ENCODE results near the gene LTK. TPM values are rescaled to one million over a fixed set of nuclear protein-coding genes. Genes with fewer than 3 reads are reported as not detected.

Gene LTK
- total RNA-seq, 1 experiment from 2014 or later: 9.2 TPM

DNA sequence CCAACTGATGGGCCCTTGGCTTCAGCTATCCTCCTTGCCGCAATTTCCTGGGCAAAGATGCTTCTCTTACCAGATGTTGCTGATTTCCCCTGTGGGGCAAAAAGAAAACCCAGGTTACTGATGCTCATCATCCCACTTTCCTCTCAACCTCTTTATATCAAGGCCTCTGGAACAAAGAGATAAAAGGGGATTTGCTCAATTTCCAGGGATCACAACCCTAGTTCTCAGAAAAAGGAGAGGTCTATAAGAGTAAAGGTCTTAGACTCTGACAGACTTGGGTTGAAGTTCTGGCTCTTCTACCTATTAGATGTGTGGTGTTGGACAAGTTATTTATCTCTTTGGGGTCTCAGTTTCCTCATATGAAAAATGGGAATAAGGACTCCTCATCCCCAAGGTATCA is 21.9 kb upstream of the LTK start:
- CTCF ChIA-PET: no interaction called here
- intact Hi-C loops (cut with micrococcal nuclease): no loop called here
- no TSS peak for BruUV-seq (replicated peaks)

GRCh38 chr15:41530363-41530956 is 16.8 kb upstream of the LTK start:
- BruUV-seq (replicated peaks): no TSS peak
- CTCF ChIA-PET: no interaction called here
- no peak for TF ChIP-seq JUND (IDR thresholded peaks at IDR 0.05)
- TF ChIP-seq, protein P1, sequence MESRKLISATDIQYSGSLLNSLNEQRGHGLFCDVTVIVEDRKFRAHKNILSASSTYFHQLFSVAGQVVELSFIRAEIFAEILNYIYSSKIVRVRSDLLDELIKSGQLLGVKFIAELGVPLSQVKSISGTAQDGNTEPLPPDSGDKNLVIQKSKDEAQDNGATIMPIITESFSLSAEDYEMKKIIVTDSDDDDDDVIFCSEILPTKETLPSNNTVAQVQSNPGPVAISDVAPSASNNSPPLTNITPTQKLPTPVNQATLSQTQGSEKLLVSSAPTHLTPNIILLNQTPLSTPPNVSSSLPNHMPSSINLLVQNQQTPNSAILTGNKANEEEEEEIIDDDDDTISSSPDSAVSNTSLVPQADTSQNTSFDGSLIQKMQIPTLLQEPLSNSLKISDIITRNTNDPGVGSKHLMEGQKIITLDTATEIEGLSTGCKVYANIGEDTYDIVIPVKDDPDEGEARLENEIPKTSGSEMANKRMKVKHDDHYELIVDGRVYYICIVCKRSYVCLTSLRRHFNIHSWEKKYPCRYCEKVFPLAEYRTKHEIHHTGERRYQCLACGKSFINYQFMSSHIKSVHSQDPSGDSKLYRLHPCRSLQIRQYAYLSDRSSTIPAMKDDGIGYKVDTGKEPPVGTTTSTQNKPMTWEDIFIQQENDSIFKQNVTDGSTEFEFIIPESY (IDR thresholded peaks at IDR 0.05; ENCODE audit: extremely low read depth, insufficient replicate concordance, low read length): no peak
- no peak for TF ChIP-seq YY1 (IDR thresholded peaks at IDR 0.05; ENCODE audit: extremely low read depth, insufficient replicate concordance, low read depth, low read length)
- no peak for TF ChIP-seq MAX (IDR thresholded peaks at IDR 0.05)
- no peak for TF ChIP-seq POLR2A (IDR thresholded peaks at IDR 0.05; ENCODE audit: borderline replicate concordance, extremely low read depth, insufficient read depth, insufficient read length)
- TF ChIP-seq RAD21 (IDR thresholded peaks at IDR 0.05; ENCODE audit: low read depth): no peak
- no peak for TF ChIP-seq ZFX (IDR thresholded peaks at IDR 0.05)
- TF ChIP-seq EGR1 (IDR thresholded peaks at IDR 0.05; ENCODE audit: low read depth): no peak
- TF ChIP-seq, protein P2, sequence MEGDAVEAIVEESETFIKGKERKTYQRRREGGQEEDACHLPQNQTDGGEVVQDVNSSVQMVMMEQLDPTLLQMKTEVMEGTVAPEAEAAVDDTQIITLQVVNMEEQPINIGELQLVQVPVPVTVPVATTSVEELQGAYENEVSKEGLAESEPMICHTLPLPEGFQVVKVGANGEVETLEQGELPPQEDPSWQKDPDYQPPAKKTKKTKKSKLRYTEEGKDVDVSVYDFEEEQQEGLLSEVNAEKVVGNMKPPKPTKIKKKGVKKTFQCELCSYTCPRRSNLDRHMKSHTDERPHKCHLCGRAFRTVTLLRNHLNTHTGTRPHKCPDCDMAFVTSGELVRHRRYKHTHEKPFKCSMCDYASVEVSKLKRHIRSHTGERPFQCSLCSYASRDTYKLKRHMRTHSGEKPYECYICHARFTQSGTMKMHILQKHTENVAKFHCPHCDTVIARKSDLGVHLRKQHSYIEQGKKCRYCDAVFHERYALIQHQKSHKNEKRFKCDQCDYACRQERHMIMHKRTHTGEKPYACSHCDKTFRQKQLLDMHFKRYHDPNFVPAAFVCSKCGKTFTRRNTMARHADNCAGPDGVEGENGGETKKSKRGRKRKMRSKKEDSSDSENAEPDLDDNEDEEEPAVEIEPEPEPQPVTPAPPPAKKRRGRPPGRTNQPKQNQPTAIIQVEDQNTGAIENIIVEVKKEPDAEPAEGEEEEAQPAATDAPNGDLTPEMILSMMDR (IDR thresholded peaks at IDR 0.05 in 2 of 3, conservative IDR thresholded peaks at IDR 0.05 in 1 of 3; ENCODE audit: borderline replicate concordance in 1 of 3, insufficient read depth in 1 of 3, low read depth in 2 of 3, low read length in 2 of 3): no peak

More for the DNA sequence above, 21.9 kb upstream of the LTK start:
- ChIA-PET POLR2A (no interaction called here), RAD21 (ENCODE audit: low non-redundant PET in 1 of 2, low total read pairs in 2 of 2, uncharacterized antibody in 2 of 2, unreplicated experiment in 2 of 2) (no interaction called here)
- Histone ChIP-seq H3K36me3 (ENCODE audit: control insufficient read depth in 1 of 2, insufficient read depth in 2 of 2, low read length in 2 of 2) (peaks cover 17 to 25% of the 10 kb centered on the region in 2 experiments; a peak in 3 of 4 replicates), H3K9me3 (ENCODE audit: control insufficient read depth in 1 of 2, insufficient read depth in 1 of 2, low read depth in 1 of 2, low read length in 2 of 2) (no peaks in the 10 kb centered on the region), H3K27me3 (ENCODE audit: insufficient read depth, low read length) (no peaks in the 10 kb centered on the region), H4K20me1 (ENCODE audit: insufficient read depth) (no peaks in the 10 kb centered on the region), H2AFZ (ENCODE audit: low read depth, low read length, poor library complexity, severe bottlenecking) (no peak overlapping the region), H3K4me3 (replicated peaks in 1 of 2; ENCODE audit: low read depth in 1 of 2, low read length in 2 of 2) (no peak overlapping the region), H3K4me2 (ENCODE audit: low read length) (no peak overlapping the region), H3K79me2 (ENCODE audit: insufficient read depth, low read length) (no peaks in the 10 kb centered on the region), H3K9me2 (ENCODE audit: insufficient read depth) (no peaks in the 10 kb centered on the region), H3K27ac (ENCODE audit: low read depth, low read length) (no peak overlapping the region), H3K9ac (ENCODE audit: low read length) (no peak overlapping the region), H3K4me1 (ENCODE audit: control insufficient read depth in 1 of 2, insufficient read depth in 2 of 2, low read length in 2 of 2) (no peaks in the 10 kb centered on the region)
- DNase-seq (ENCODE audit: low read depth, low spot score) (no peak), ATAC-seq (no peak)
- no peak for TF ChIP-seq RAD21 (IDR thresholded peaks at IDR 0.05; ENCODE audit: low read depth)
- no peak for TF ChIP-seq FOSL1 (IDR thresholded peaks at IDR 0.05; ENCODE audit: low read depth)
- TF ChIP-seq SRF (IDR thresholded peaks at IDR 0.05; ENCODE audit: low read depth): no peak
- no peak for TF ChIP-seq EZH2phosphoT487 (IDR thresholded peaks at IDR 0.05; ENCODE audit: borderline replicate concordance)
- no peak for TF ChIP-seq ZFX (IDR thresholded peaks at IDR 0.05)
- TF ChIP-seq MAX (IDR thresholded peaks at IDR 0.05): no peak
- TF ChIP-seq EZH2 (IDR thresholded peaks at IDR 0.05): no peak

More at GRCh38 chr15:41530363-41530956, 16.8 kb upstream of the LTK start:
- Histone ChIP-seq H3K4me1 (ENCODE audit: control insufficient read depth in 1 of 2, insufficient read depth in 2 of 2, low read length in 2 of 2) (no peaks in the 10 kb centered on the region), H3K9me3 (ENCODE audit: control insufficient read depth in 1 of 2, insufficient read depth in 1 of 2, low read depth in 1 of 2, low read length in 2 of 2) (no peaks in the 10 kb centered on the region), H3K9ac (ENCODE audit: low read length) (no peak overlapping the region), H3K27ac (ENCODE audit: low read depth, low read length) (no peak overlapping the region), H3K9me2 (ENCODE audit: insufficient read depth) (no peaks in the 10 kb centered on the region), H3K36me3 (ENCODE audit: control insufficient read depth in 1 of 2, insufficient read depth in 2 of 2, low read length in 2 of 2) (peaks cover 37% of the 10 kb centered on the region in 2 experiments; a peak in 3 of 4 replicates), H4K20me1 (ENCODE audit: insufficient read depth) (no peaks in the 10 kb centered on the region), H3K4me3 (replicated peaks in 1 of 2; ENCODE audit: low read depth in 1 of 2, low read length in 2 of 2) (no peak overlapping the region), H3K4me2 (ENCODE audit: low read length) (no peak overlapping the region), H3K79me2 (ENCODE audit: insufficient read depth, low read length) (no peaks in the 10 kb centered on the region), H2AFZ (ENCODE audit: low read depth, low read length, poor library complexity, severe bottlenecking) (no peak overlapping the region), H3K27me3 (ENCODE audit: insufficient read depth, low read length) (no peaks in the 10 kb centered on the region)
- intact Hi-C loops (cut with micrococcal nuclease): no loop called here
- ChIA-PET POLR2A (no interaction called here), RAD21 (ENCODE audit: low non-redundant PET in 1 of 2, low total read pairs in 2 of 2, uncharacterized antibody in 2 of 2, unreplicated experiment in 2 of 2) (no interaction called here)
- DNase-seq (ENCODE audit: low read depth, low spot score): no peak
- ATAC-seq: no peak

All from HCT116 (cell line).